Small intestine (tissue), 7 donors: ENCODE data around the gene HYLS1. TPM values are rescaled to one million over a fixed set of nuclear protein-coding genes. Genes with fewer than 3 reads are reported as not detected.

Experiments
- DNase-seq, 2 donors: peaks; one replicate each; pipeline versions ENCODE4 v3.0.0 to v3.0.0-alpha.2; 2013
- FAIRE-seq: peaks from 2 replicates; lab custom pipeline; 2012; peaks lifted over from hg19 to GRCh38; lab: Jason Lieb, UNC
- H3K27ac ChIP-seq, 3 donors: one replicate each; pipeline ENCODE4 v1.5.1; 2013; ENCODE audit warnings: low read length in 2 of 3, mild to moderate bottlenecking in 2 of 3, control low read depth in 1 of 3, inconsistent platforms in 1 of 3, low read depth in 1 of 3, moderate library complexity in 1 of 3
- H3K27me3 ChIP-seq, 3 donors: one replicate each; pipeline ENCODE4 v1.6.1; 2013; ENCODE audit warnings: low read length in 3 of 3, inconsistent platforms in 1 of 3; ENCODE audit not compliant: control insufficient read depth in 3 of 3, insufficient read depth in 3 of 3
- H3K36me3 ChIP-seq, 3 donors: one replicate each; pipeline ENCODE4 v1.6.1; 2013; ENCODE audit warnings: low read length in 3 of 3, inconsistent platforms in 1 of 3, low read depth in 1 of 3, mild to moderate bottlenecking in 1 of 3, moderate library complexity in 1 of 3; ENCODE audit not compliant: control insufficient read depth in 3 of 3, insufficient read depth in 2 of 3
- H3K4me1 ChIP-seq, 3 donors: one replicate each; pipeline ENCODE4 v1.6.1; 2013; ENCODE audit warnings: low read length in 2 of 3, inconsistent platforms in 1 of 3, low read depth in 1 of 3, mild to moderate bottlenecking in 1 of 3, moderate library complexity in 1 of 3; ENCODE audit not compliant: control insufficient read depth in 3 of 3, insufficient read depth in 2 of 3
- H3K4me3 ChIP-seq, 3 donors: one replicate each; pipeline ENCODE4 v1.5.1; 2013; ENCODE audit warnings: low read length in 3 of 3, control low read depth in 1 of 3, inconsistent platforms in 1 of 3, low read depth in 1 of 3, mild to moderate bottlenecking in 1 of 3, moderate library complexity in 1 of 3
- H3K9me3 ChIP-seq, 2 donors: one replicate each; pipeline ENCODE4 v1.6.1; 2013; ENCODE audit warnings: low read depth in 1 of 2, low read length in 1 of 2; ENCODE audit not compliant: control insufficient read depth in 2 of 2, insufficient read depth in 1 of 2
- WGBS, 3 donors: extraction: QIAGEN DNeasy Blood & Tissue Kit; methylation state at CpG; one replicate each; pipeline ENCODE4 v1.1.7; 2013; 5-methylcytosine and 5-hydroxymethylcytosine counted together
- polyA plus RNA-seq, 4 donors: library from polyadenylated mRNA; stranded (reverse) in 3 of 4; unstranded in 1 of 4; fragments of 200-250 nt in 3 of 4; fragments of 120-200 nt in 1 of 4; gene quantifications; one replicate each; pipeline versions ENCODE4 v1.2.1 to v1.2.3, GENCODE V29; 2013
- donor health status: healthy with polysubstance abuse.
- donor health status: control.
- donor health status: control.
- donor health status: Bipolar disorder and iron deficiency.
- donor health status: healthy.

Gene HYLS1
- polyA plus RNA-seq, 4 donors: 4.3 to 7.4 (median 5.5) TPM

DNA sequence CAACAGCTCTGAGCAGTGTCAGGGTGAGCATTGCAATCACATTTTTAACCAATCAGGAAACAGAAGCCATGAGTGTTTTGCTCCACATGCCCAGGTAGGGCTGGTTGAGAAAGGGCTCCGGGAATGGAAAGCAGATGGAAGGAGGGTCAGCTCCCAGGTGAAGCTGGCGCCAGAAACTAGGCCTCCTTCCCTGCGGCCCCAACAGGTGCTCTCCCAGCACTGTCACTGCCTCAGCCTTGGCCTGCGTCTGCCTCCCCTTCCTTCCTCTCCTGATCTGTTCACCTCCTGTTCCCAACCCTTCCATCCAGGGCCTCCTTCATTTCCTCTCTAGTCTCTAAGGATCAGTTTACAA is 53.8 kb downstream of the HYLS1 start:
- FAIRE-seq (no peak), DNase-seq (no peak)
- Histone ChIP-seq H3K27ac (no peak overlapping the region), H3K4me1 (peaks cover 0 to 5% (median 0%) of the 10 kb centered on the region in 3 donors), H3K4me3 (no peak overlapping the region), H3K27me3 (no peaks in the 10 kb centered on the region), H3K36me3 (no peaks in the 10 kb centered on the region), H3K9me3 (no peaks in the 10 kb centered on the region)
- WGBS, 3 donors: 86 to 91% (median 87%) methylated on average over 4 of the region's 4 CpGs

DNA sequence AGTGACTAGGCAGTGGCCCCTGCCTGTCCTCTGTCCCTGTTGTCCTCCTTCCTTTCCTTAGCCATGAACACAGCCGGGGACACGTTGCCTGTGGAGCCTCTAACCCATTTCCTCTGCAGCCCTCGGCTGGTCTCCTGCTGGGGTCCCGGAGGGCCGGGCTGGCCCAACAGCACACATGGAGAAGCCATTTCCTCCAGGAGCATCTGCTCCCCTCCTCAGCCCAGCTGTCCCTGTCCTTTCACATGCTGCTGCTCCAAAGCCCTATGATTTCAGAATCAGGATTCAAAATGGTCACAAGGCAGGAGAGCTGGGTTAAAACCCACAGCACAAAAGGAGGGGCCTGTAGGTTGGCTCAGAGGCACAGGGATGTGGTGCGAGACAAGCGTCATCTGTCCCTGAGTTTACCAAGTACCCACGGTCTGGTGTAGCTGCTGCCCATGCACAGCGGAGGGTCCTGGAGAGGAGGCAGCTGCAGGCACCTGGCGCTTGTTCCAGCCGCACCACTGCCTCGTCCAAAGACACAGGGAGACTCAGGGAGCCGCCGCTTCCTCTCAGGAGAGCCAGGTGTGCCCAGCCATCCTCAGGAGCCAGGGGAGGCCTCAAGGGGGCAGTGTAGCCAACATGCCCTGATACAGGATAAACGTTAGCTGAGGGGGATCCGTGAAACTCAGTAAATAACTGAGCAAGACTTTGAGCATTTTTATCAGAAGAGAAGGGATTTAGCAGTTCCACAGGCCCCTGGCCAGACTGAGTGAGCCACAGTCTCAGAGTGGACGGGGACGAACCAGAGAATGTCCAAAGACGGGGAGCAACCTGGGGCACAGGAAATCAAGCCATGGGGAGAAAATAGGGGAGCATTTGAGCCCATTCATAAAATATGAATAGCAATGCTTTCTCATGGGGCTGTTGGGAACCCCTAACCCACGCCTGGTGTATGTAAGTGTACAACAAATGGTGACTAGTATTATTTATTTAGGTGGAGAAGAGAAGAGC is 54.4 kb downstream of the HYLS1 start:
- Histone ChIP-seq H3K9me3 (no peaks in the 10 kb centered on the region), H3K27me3 (no peaks in the 10 kb centered on the region), H3K4me1 (peaks cover 0 to 5% (median 0%) of the 10 kb centered on the region in 3 donors), H3K27ac (no peak overlapping the region), H3K36me3 (no peaks in the 10 kb centered on the region), H3K4me3 (no peak overlapping the region)
- WGBS, 3 donors: 34 to 39% (median 36%) methylated on average over 20 of the region's 20 CpGs
- no peak for FAIRE-seq
- peak; percentile 60 to 72 for DNase-seq

GRCh38 chr11:125942771-125943428 is 55.4 kb downstream of the HYLS1 start:
- 91 to 94% (median 93%) methylated on average over 12 of the region's 12 CpGs for WGBS, 3 donors
- DNase-seq: no peak
- H3K27me3 ChIP-seq: no peaks in the 10 kb centered on the region
- H3K9me3 ChIP-seq: no peaks in the 10 kb centered on the region
- FAIRE-seq: no peak
- H3K36me3 ChIP-seq: no peaks in the 10 kb centered on the region
- peaks cover 0 to 5% (median 0%) of the 10 kb centered on the region in 3 donors for H3K4me1 ChIP-seq
- no peak overlapping the region for H3K4me3 ChIP-seq
- no peak overlapping the region for H3K27ac ChIP-seq

GRCh38 chr11:125943661-125944349 is 56.3 kb downstream of the HYLS1 start:
- FAIRE-seq: no peak

DNA sequence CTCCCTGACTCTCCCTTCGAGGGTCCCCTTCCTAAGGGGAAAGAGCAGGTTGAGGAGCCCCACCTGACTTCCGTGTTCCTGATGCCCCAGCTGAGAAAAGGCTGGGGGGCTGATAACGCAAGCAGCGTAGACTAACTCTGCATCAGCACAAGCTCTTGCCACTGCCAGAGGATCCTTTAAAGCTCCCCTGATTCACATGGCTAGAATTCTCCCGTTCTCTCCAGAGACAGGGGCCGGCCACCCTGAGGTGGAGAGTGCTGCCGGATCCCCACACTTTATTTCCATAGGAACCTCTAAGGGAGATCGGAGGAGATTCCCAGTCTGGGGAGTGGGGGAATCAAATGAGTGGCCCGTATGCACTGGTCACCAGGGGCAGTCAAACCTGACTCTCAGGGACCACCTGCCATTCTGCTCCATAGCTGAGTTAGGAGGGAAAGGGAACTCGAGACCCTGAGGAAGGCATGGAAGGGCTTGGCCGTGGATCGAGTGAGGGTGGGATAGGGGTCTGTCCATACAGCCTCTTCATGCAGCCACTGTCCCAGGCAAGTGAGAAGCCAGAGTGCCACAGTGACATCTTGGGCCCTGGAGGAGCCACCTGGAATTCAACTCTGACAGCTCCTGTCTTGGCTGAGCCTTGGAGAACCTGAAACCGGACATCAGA is 57.0 kb downstream of the HYLS1 start:
- Histone ChIP-seq H3K4me3 (no peak overlapping the region), H3K4me1 (peaks cover 0 to 5% (median 0%) of the 10 kb centered on the region in 3 donors), H3K27me3 (no peaks in the 10 kb centered on the region), H3K9me3 (no peaks in the 10 kb centered on the region), H3K36me3 (no peaks in the 10 kb centered on the region), H3K27ac (no peak overlapping the region)
- WGBS, 3 donors: 77 to 85% (median 78%) methylated on average over 13 of the region's 13 CpGs
- FAIRE-seq: no peak
- no peak for DNase-seq

More at GRCh38 chr11:125943661-125944349, 56.3 kb downstream of the HYLS1 start:
- no peak overlapping the region for H3K4me3 ChIP-seq
- H3K9me3 ChIP-seq: no peaks in the 10 kb centered on the region
- DNase-seq: no peak
- H3K36me3 ChIP-seq: no peaks in the 10 kb centered on the region
- WGBS, 3 donors: 84 to 89% (median 86%) methylated on average over 9 of the region's 9 CpGs
- H3K27me3 ChIP-seq: no peaks in the 10 kb centered on the region
- H3K27ac ChIP-seq: no peak overlapping the region
- peaks cover 0 to 5% (median 0%) of the 10 kb centered on the region in 3 donors for H3K4me1 ChIP-seq

DNA sequence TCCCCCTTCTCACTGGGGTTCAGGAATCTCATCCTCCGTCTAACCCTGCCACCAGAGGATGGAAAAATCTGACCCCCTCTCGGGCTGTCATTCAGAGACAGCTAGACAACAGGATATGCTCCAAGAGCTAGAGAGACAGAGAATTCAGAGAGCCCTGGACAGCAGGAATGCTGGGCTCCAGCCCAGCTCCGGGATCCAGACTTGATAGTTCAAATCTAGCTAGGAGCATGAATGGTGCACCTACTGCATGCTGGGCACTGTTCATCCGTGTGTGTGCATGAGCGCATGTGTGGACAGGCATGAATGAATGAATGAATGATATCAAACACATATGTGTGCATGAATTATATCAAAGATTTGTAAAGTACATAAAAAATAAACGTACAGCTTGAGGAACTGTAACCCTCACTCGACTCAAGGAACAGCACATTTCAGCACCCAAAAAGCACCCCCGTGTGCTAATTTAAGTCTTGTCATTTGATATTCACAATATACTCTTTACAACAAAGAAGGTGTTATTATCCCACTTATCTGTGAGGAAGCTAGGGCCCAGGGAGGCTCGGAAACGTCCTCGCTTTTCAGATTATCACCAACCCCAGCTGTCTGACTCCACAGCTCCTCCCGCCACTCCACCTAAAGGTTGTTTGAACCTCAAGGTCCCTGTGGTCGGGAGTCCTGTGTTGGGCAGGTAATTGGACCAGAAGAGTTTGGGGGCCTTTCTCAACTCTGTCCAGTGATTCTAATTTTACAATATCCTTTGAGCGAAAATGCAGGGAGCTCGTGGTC is 57.7 kb downstream of the HYLS1 start:
- WGBS, 3 donors: 54 to 66% (median 56%) methylated on average over 15 of the region's 15 CpGs
- no peak for FAIRE-seq
- no peak overlapping the region for H3K4me3 ChIP-seq
- H3K27ac ChIP-seq: no peak overlapping the region
- H3K27me3 ChIP-seq: no peaks in the 10 kb centered on the region
- no peaks in the 10 kb centered on the region for H3K9me3 ChIP-seq
- DNase-seq: no peak
- H3K4me1 ChIP-seq: peaks cover 0 to 5% (median 0%) of the 10 kb centered on the region in 3 donors
- H3K36me3 ChIP-seq: no peaks in the 10 kb centered on the region

GRCh38 chr11:125945797-125946520 is 58.5 kb downstream of the HYLS1 start, which contains the start of gene VSIG10L2:
Gene VSIG10L2 (plus strand): TSS chr11:125946044. CDS start chr11:125946056, 12 bp downstream.
- H3K27me3 ChIP-seq: no peaks in the 10 kb centered on the region
- H3K9me3 ChIP-seq: no peaks in the 10 kb centered on the region
- H3K4me3 ChIP-seq: no peak within 1 kb of the TSS
- no peak for FAIRE-seq
- DNase-seq: no peak
- peaks cover 0 to 5% (median 0%) of the 10 kb centered on the region in 3 donors for H3K4me1 ChIP-seq
- 65 to 78% (median 74%) methylated on average over 8 of the region's 8 CpGs for WGBS, 3 donors
- H3K36me3 ChIP-seq: no peaks in the 10 kb centered on the region
- H3K27ac ChIP-seq: no peak within 1 kb of the TSS
